GM12878 (cell line): Measurements from ENCODE around the gene WDSUB1. TPM values are rescaled to one million over a fixed set of nuclear protein-coding genes. Genes with fewer than 3 reads are reported as not detected.

Experiments used
- ATF2 ChIP-seq: IDR thresholded peaks from 2 replicates; pipeline ENCODE4 v1.6.1; 2012; ENCODE audit warnings: low read length, inconsistent platforms
- BCLAF1 ChIP-seq: fragments of 450-650 bp; IDR thresholded peaks from 2 replicates; pipeline ENCODE4 v1.6.1; 2017; ENCODE audit warnings: antibody characterized with exemption, mild to moderate bottlenecking, moderate library complexity
- ESRRA ChIP-seq: IDR thresholded peaks from 2 replicates; pipeline ENCODE4 v1.6.1; 2012; ENCODE audit warnings: mild to moderate bottlenecking, low read length, improper control_type of control experiment
- JUND ChIP-seq: IDR thresholded peaks from 2 replicates; pipeline ENCODE4 v1.6.1; 2012; ENCODE audit warnings: low read depth, mild to moderate bottlenecking, low read length, improper control_type of control experiment, moderate library complexity
- LARP7 ChIP-seq: fragments of 450-650 bp; IDR thresholded peaks from 2 replicates; pipeline ENCODE4 v1.6.1; 2017; ENCODE audit warnings: mild to moderate bottlenecking
- MEF2B ChIP-seq: fragments of 450-650 bp; IDR thresholded peaks from 2 replicates; pipeline ENCODE4 v1.6.1; 2018; ENCODE audit warnings: mild to moderate bottlenecking, moderate library complexity; ENCODE audit not compliant: partially characterized antibody, poor library complexity, severe bottlenecking
- NBN ChIP-seq: fragments of 450-650 bp; IDR thresholded peaks from 2 replicates; pipeline ENCODE4 v1.6.1; 2016
- NFIC ChIP-seq: IDR thresholded peaks from 2 replicates; pipeline ENCODE4 v1.6.1; 2012; ENCODE audit warnings: low read depth, mild to moderate bottlenecking, inconsistent platforms, low read length, moderate library complexity
- PML ChIP-seq: IDR thresholded peaks from 2 replicates; pipeline ENCODE4 v1.6.1; 2012; ENCODE audit warnings: low read length, inconsistent platforms
- POU2F2 ChIP-seq: IDR thresholded peaks from 3 replicates; pipeline ENCODE4 v1.6.1; 2011; ENCODE audit warnings: low read depth, mild to moderate bottlenecking, low read length, borderline replicate concordance
- RELA ChIP-seq: fragments of 450-650 bp; IDR thresholded peaks from 2 replicates; pipeline ENCODE4 v1.8.0; 2014; ENCODE audit warnings: borderline replicate concordance; ENCODE audit not compliant: partially characterized antibody
- SIX5 ChIP-seq: IDR thresholded peaks from 2 replicates; pipeline ENCODE4 v1.6.1; 2011; ENCODE audit warnings: mild to moderate bottlenecking, low read depth, low read length, moderate library complexity; ENCODE audit not compliant: severe bottlenecking
- SMARCA5 ChIP-seq: fragments of 450-650 bp; IDR thresholded peaks from 2 replicates; pipeline ENCODE4 v1.6.1; 2017; ENCODE audit warnings: mild to moderate bottlenecking
- SMC3 ChIP-seq: IDR thresholded peaks from 2 replicates; pipeline ENCODE4 v1.6.1; 2011; ENCODE audit warnings: low read length, improper control_type of control experiment, borderline replicate concordance
- SP1 ChIP-seq: IDR thresholded peaks from one replicate; pipeline ENCODE4 v1.6.1; 2011; ENCODE audit warnings: low read depth, low read length
- SREBF1 ChIP-seq: IDR thresholded peaks from 2 replicates; pipeline ENCODE4 v1.6.1; 2012; ENCODE audit warnings: mild to moderate bottlenecking, low read length
- YBX1 ChIP-seq: fragments of 450-650 bp; IDR thresholded peaks from 2 replicates; pipeline ENCODE4 v1.6.1; 2016; ENCODE audit warnings: antibody characterized with exemption
- ZBTB33 ChIP-seq: fragments of 450-650 bp; IDR thresholded peaks from 2 replicates; pipeline ENCODE4 v1.6.1; 2017; ENCODE audit warnings: mild to moderate bottlenecking
- ZNF217 ChIP-seq: fragments of 450-650 bp; IDR thresholded peaks from 2 replicates; pipeline ENCODE4 v1.6.1; 2017; ENCODE audit warnings: antibody characterized with exemption, mild to moderate bottlenecking
- polyA plus RNA-seq, 11 experiments: library from polyadenylated mRNA; depleted of rRNA in 4 of 11; unstranded in 6 of 11; stranded (reverse) in 5 of 11; fragments of >200 nt; fragmentation: Nextera tagmentation in 4 of 11; fragmentation: Illumina TruSeq in 1 of 11; extraction: Ambion mirVana in 4 of 11; extraction: Trizol in 1 of 11; gene quantifications; 1 replicate in 1 of 11; 2 replicates in 10 of 11; pipeline versions ENCODE4 v1.2.1 to v1.2.3, GENCODE V29; 2011 to 2016; ENCODE audit warnings: inconsistent platforms in 2 of 11, missing spikeins in 2 of 11, low read depth in 1 of 11
- total RNA-seq, 4 experiments: library from RNA; depleted of rRNA in 3 of 4; stranded (reverse); fragments of >200 nt in 3 of 4; fragmentation: Illumina TruSeq in 1 of 4; extraction: Trizol in 1 of 4; gene quantifications; 2 replicates each; pipeline versions ENCODE4 v1.2.1 to v1.2.3, GENCODE V29; 2013 to 2021
- TF ChIP-seq, protein P1 (sequence below): fragments of 150-350 bp; IDR thresholded peaks from 2 replicates; pipeline ENCODE4 v1.6.1; 2016; ENCODE audit warnings: low read depth, low read length
- TF ChIP-seq, protein P2 (sequence below): IDR thresholded peaks from 2 replicates; pipeline ENCODE4 v1.6.1; 2012; ENCODE audit warnings: low read depth, low read length, improper control_type of control experiment

The WDSUB1 gene
- total and polyA plus RNA-seq, 10 of the 15 experiments (the other 5 are each of a cell fraction or from before 2014, with no cell fraction given): 4.4 to 12.7 (median 7.6) TPM

GRCh38 chr2:159285929-159286708, at the start of gene WDSUB1 (continued):
- TF ChIP-seq, protein P1, sequence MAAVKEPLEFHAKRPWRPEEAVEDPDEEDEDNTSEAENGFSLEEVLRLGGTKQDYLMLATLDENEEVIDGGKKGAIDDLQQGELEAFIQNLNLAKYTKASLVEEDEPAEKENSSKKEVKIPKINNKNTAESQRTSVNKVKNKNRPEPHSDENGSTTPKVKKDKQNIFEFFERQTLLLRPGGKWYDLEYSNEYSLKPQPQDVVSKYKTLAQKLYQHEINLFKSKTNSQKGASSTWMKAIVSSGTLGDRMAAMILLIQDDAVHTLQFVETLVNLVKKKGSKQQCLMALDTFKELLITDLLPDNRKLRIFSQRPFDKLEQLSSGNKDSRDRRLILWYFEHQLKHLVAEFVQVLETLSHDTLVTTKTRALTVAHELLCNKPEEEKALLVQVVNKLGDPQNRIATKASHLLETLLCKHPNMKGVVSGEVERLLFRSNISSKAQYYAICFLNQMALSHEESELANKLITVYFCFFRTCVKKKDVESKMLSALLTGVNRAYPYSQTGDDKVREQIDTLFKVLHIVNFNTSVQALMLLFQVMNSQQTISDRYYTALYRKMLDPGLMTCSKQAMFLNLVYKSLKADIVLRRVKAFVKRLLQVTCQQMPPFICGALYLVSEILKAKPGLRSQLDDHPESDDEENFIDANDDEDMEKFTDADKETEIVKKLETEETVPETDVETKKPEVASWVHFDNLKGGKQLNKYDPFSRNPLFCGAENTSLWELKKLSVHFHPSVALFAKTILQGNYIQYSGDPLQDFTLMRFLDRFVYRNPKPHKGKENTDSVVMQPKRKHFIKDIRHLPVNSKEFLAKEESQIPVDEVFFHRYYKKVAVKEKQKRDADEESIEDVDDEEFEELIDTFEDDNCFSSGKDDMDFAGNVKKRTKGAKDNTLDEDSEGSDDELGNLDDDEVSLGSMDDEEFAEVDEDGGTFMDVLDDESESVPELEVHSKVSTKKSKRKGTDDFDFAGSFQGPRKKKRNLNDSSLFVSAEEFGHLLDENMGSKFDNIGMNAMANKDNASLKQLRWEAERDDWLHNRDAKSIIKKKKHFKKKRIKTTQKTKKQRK: no peak
- no peak for TF ChIP-seq BCLAF1
- TF ChIP-seq ZBTB33: no peak
- TF ChIP-seq, protein P2, sequence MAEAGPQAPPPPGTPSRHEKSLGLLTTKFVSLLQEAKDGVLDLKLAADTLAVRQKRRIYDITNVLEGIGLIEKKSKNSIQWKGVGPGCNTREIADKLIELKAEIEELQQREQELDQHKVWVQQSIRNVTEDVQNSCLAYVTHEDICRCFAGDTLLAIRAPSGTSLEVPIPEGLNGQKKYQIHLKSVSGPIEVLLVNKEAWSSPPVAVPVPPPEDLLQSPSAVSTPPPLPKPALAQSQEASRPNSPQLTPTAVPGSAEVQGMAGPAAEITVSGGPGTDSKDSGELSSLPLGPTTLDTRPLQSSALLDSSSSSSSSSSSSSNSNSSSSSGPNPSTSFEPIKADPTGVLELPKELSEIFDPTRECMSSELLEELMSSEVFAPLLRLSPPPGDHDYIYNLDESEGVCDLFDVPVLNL: no peak
- no peak for TF ChIP-seq ATF2
- no peak for TF ChIP-seq SMC3
- no peak for TF ChIP-seq POU2F2
- no peak for TF ChIP-seq JUND
- no peak for TF ChIP-seq RELA
- no peak for TF ChIP-seq NFIC
- TF ChIP-seq SIX5: no peak
- peak; percentile 39; the same call in 1 of the 2 replicates for TF ChIP-seq SMARCA5
- TF ChIP-seq LARP7: peak; percentile 79
- TF ChIP-seq SP1: no peak
- no peak for TF ChIP-seq PML
- no peak for TF ChIP-seq MEF2B
- TF ChIP-seq ESRRA: no peak
- no peak for TF ChIP-seq YBX1
- peak; percentile 67; the same call in 1 of the 2 replicates for TF ChIP-seq ZNF217
- TF ChIP-seq NBN: 0 out of 2 replicates have a peak, but pooled peaks have one; percentile 31
- TF ChIP-seq SREBF1: no peak
